H9 (cell line): Measurements from ENCODE around the gene KLHL12. TPM values are rescaled to one million over a fixed set of nuclear protein-coding genes. Genes with fewer than 3 reads are reported as not detected.

ENCODE experiments used
- DNase-seq: peaks from one replicate; pipeline ENCODE4 v3.0.0-alpha.2; 2017
- H2AFZ ChIP-seq: one replicate; pipeline ENCODE4 v1.6.1; 2013; ENCODE audit warnings: mild to moderate bottlenecking, low read length, control low read depth, moderate library complexity
- H2AK5ac ChIP-seq: 2 replicates; pipeline ENCODE4 v1.6.1; 2013; ENCODE audit warnings: low read length, control low read depth, mixed read lengths; ENCODE audit not compliant: insufficient read length
- H2BK120ac ChIP-seq: one replicate; pipeline ENCODE4 v1.6.1; 2013; ENCODE audit warnings: low read depth, mild to moderate bottlenecking, low read length, control low read depth, inconsistent platforms; ENCODE audit not compliant: poor library complexity, severe bottlenecking
- H2BK12ac ChIP-seq: 2 replicates; pipeline ENCODE4 v1.6.1; 2013; ENCODE audit warnings: low read length, control low read depth, mixed read lengths, low read depth; ENCODE audit not compliant: insufficient read length
- H2BK15ac ChIP-seq: 2 replicates; pipeline ENCODE4 v1.6.1; 2013; ENCODE audit warnings: low read depth, low read length, control low read depth
- H2BK20ac ChIP-seq: one replicate; pipeline ENCODE4 v1.6.1; 2013; ENCODE audit warnings: low read depth, mild to moderate bottlenecking, low read length, control low read depth, inconsistent platforms; ENCODE audit not compliant: poor library complexity, severe bottlenecking
- H2BK5ac ChIP-seq: 2 replicates; pipeline ENCODE4 v1.6.1; 2013; ENCODE audit warnings: low read length, control low read depth, mixed read lengths; ENCODE audit not compliant: insufficient read length
- H3K14ac ChIP-seq: 2 replicates; pipeline ENCODE4 v1.6.1; 2013; ENCODE audit warnings: low read length, control low read depth; ENCODE audit not compliant: insufficient read depth
- H3K18ac ChIP-seq: 2 replicates; pipeline ENCODE4 v1.6.1; 2013; ENCODE audit warnings: low read depth, mild to moderate bottlenecking, mixed read lengths, low read length, control low read depth; ENCODE audit not compliant: insufficient read length
- H3K23ac ChIP-seq: 2 replicates; pipeline ENCODE4 v1.6.1; 2013; ENCODE audit warnings: low read length, control low read depth, mixed read lengths, low read depth; ENCODE audit not compliant: insufficient read length
- H3K23me2 ChIP-seq: 2 replicates; pipeline ENCODE4 v1.6.1; 2013; ENCODE audit warnings: low read depth, mild to moderate bottlenecking, mixed read lengths, low read length, control low read depth; ENCODE audit not compliant: insufficient read length, poor library complexity, severe bottlenecking
- H3K27ac ChIP-seq: 2 replicates; pipeline ENCODE4 v1.5.1; 2013; ENCODE audit warnings: low read length, control low read depth, mixed read lengths, low read depth; ENCODE audit not compliant: insufficient read length
- H3K27me3 ChIP-seq: 2 replicates; pipeline ENCODE4 v1.6.1; 2013; ENCODE audit warnings: low read length, control low read depth, inconsistent platforms; ENCODE audit not compliant: insufficient read depth
- H3K4ac ChIP-seq: 2 replicates; pipeline ENCODE4 v1.6.1; 2013; ENCODE audit warnings: low read depth, mild to moderate bottlenecking, control low read depth, inconsistent platforms, low read length, moderate library complexity
- H3K4me1 ChIP-seq: 2 replicates; pipeline ENCODE4 v1.6.1; 2013; ENCODE audit warnings: low read length, control low read depth, inconsistent platforms; ENCODE audit not compliant: insufficient read depth
- H3K4me2 ChIP-seq: 2 replicates; pipeline ENCODE4 v1.6.1; 2013; ENCODE audit warnings: low read length, control low read depth, mixed read lengths; ENCODE audit not compliant: insufficient read length, insufficient read depth
- H3K56ac ChIP-seq: 2 replicates; pipeline ENCODE4 v1.6.1; 2013; ENCODE audit warnings: low read depth, mild to moderate bottlenecking, mixed read lengths, low read length, control low read depth; ENCODE audit not compliant: insufficient read length
- H3K79me1 ChIP-seq: 2 replicates; pipeline ENCODE4 v1.6.1; 2013; ENCODE audit warnings: low read depth, mild to moderate bottlenecking, moderate library complexity, low read length, control low read depth, inconsistent platforms; ENCODE audit not compliant: insufficient read depth, poor library complexity, severe bottlenecking
- H3K79me2 ChIP-seq: 2 replicates; pipeline ENCODE4 v1.6.1; 2013; ENCODE audit warnings: low read length, control low read depth, inconsistent platforms; ENCODE audit not compliant: insufficient read depth
- H3K9ac ChIP-seq: 2 replicates; pipeline ENCODE4 v1.6.1; 2013; ENCODE audit warnings: low read length, control low read depth, mixed read lengths; ENCODE audit not compliant: insufficient read length; ENCODE audit errors: extremely low read depth
- H3K9me3 ChIP-seq: one replicate; pipeline ENCODE4 v1.6.1; 2013; ENCODE audit warnings: low read depth, low read length, inconsistent platforms; ENCODE audit not compliant: control insufficient read depth
- H3T11ph ChIP-seq: one replicate; pipeline ENCODE4 v1.6.1; 2013; ENCODE audit warnings: mild to moderate bottlenecking, low read length, control low read depth, inconsistent platforms
- H4K20me1 ChIP-seq: one replicate; pipeline ENCODE4 v1.6.1; 2013; ENCODE audit not compliant: control insufficient read depth, insufficient read length, insufficient read depth
- H4K5ac ChIP-seq: 2 replicates; pipeline ENCODE4 v1.6.1; 2013; ENCODE audit warnings: low read depth, mild to moderate bottlenecking, mixed read lengths, low read length, control low read depth; ENCODE audit not compliant: insufficient read length
- H4K8ac ChIP-seq: replicated peaks from 2 replicates; pipeline ENCODE4 v1.6.1; 2013; ENCODE audit warnings: low read length, control low read depth, mixed read lengths, low read depth; ENCODE audit not compliant: insufficient read length
- H4K91ac ChIP-seq: 2 replicates; pipeline ENCODE4 v1.6.1; 2013; ENCODE audit warnings: low read depth, mild to moderate bottlenecking, moderate library complexity, mixed read lengths, low read length, control low read depth; ENCODE audit not compliant: insufficient read length
- H3K27ac Mint-ChIP-seq, 3 experiments: 2 replicates in 2 of 3; 3 replicates in 1 of 3; pipeline ENCODE4 v1.8.0; 2020 to 2021; ENCODE audit warnings: mixed read lengths in 3 of 3, mild to moderate bottlenecking in 1 of 3, moderate library complexity in 1 of 3
- H3K27me3 Mint-ChIP-seq: 2 replicates; pipeline ENCODE4 v1.8.0; 2021; ENCODE audit warnings: low read depth, mild to moderate bottlenecking, moderate library complexity, mixed read lengths
- H3K36me3 Mint-ChIP-seq, 3 experiments: 2 replicates in 2 of 3; 3 replicates in 1 of 3; pipeline ENCODE4 v1.8.0; 2020 to 2021; ENCODE audit warnings: low read depth in 3 of 3, mixed read lengths in 3 of 3; ENCODE audit not compliant: insufficient read depth in 1 of 3
- H3K4me1 Mint-ChIP-seq, 2 experiments: 2 replicates each; pipeline ENCODE4 v1.8.0; 2020; ENCODE audit warnings: mixed read lengths in 2 of 2
- H3K4me3 Mint-ChIP-seq, 2 experiments: 2 replicates in 1 of 2; 3 replicates in 1 of 2; pipeline ENCODE4 v1.8.0; 2020 to 2021; ENCODE audit warnings: mild to moderate bottlenecking in 2 of 2, mixed read lengths in 2 of 2, moderate library complexity in 1 of 2
- H3K9me3 Mint-ChIP-seq, 2 experiments: 2 replicates in 1 of 2; 3 replicates in 1 of 2; pipeline ENCODE4 v1.8.0; 2020; ENCODE audit warnings: mild to moderate bottlenecking in 2 of 2, mixed read lengths in 2 of 2, moderate library complexity in 1 of 2
- WGBS: extraction: QIAGEN DNeasy Blood & Tissue Kit; methylation state at CpG from one replicate; pipeline ENCODE4 v1.1.7; 2013; ENCODE audit warnings: missing lambda C conversion rate, low lambda C conversion rate, mixed read lengths; ENCODE audit not compliant: insufficient read length; ENCODE audit errors: extremely low coverage; 5-methylcytosine and 5-hydroxymethylcytosine counted together
- total RNA-seq: library from RNA; stranded (reverse); gene quantifications from 2 replicates; pipeline ENCODE4 v1.2.1, GENCODE V29; 2021
- TF ChIP-seq, protein P1 (sequence below): fragments of 200-600 bp; sonication (generic); conservative IDR thresholded peaks from 3 replicates; pipeline ENCODE4 v1.8.0; 2021; ENCODE audit warnings: antibody characterized with exemption, mild to moderate bottlenecking

Gene KLHL12
- total RNA-seq, 1 experiment from 2014 or later = 38.4 TPM

- H2BK20ac ChIP-seq = no peak overlapping the region
- Mint-ChIP-seq H3K4me3 (peak overlapping the region; percentile 81 to 92), H3K27me3 (no peaks in the 10 kb centered on the region), H3K27ac (peak overlapping the region in 2 of 3 experiments; percentile 0 to 95; a peak in 3 of 7 replicates), H3K4me1 (peaks cover 17 to 18% of the 10 kb centered on the region in 2 experiments), H3K36me3 (peaks cover 0 to 11% (median 2%) of the 10 kb centered on the region in 3 experiments; a peak in 4 of 7 replicates), H3K9me3 (no peaks in the 10 kb centered on the region)
- no peak overlapping the region for H2BK15ac ChIP-seq
- TF ChIP-seq, protein P1, sequence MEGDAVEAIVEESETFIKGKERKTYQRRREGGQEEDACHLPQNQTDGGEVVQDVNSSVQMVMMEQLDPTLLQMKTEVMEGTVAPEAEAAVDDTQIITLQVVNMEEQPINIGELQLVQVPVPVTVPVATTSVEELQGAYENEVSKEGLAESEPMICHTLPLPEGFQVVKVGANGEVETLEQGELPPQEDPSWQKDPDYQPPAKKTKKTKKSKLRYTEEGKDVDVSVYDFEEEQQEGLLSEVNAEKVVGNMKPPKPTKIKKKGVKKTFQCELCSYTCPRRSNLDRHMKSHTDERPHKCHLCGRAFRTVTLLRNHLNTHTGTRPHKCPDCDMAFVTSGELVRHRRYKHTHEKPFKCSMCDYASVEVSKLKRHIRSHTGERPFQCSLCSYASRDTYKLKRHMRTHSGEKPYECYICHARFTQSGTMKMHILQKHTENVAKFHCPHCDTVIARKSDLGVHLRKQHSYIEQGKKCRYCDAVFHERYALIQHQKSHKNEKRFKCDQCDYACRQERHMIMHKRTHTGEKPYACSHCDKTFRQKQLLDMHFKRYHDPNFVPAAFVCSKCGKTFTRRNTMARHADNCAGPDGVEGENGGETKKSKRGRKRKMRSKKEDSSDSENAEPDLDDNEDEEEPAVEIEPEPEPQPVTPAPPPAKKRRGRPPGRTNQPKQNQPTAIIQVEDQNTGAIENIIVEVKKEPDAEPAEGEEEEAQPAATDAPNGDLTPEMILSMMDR = no peak
- peaks cover 8% of the 10 kb centered on the region for H3K23me2 ChIP-seq
- H2BK120ac ChIP-seq = no peak overlapping the region
- peak overlapping the region; percentile 69 for H3K4me2 ChIP-seq
- H3K9ac ChIP-seq = peak overlapping the region; percentile 56
- no peak overlapping the region for H4K91ac ChIP-seq
- H3K4me1 ChIP-seq = no peaks in the 10 kb centered on the region
- no peaks in the 10 kb centered on the region for H4K20me1 ChIP-seq
- no peak overlapping the region for H2AFZ ChIP-seq
- H3K27ac ChIP-seq = no peak overlapping the region
- H2BK12ac ChIP-seq = no peak overlapping the region
- H2BK5ac ChIP-seq = no peak overlapping the region
- H3K79me2 ChIP-seq = peaks cover 8% of the 10 kb centered on the region; the same call in 1 of the 2 replicates
- no peak overlapping the region for H3K4ac ChIP-seq
- no peak overlapping the region for H4K5ac ChIP-seq
- no peaks in the 10 kb centered on the region for H3K9me3 ChIP-seq
- H4K8ac ChIP-seq = no peak overlapping the region
- H3K56ac ChIP-seq = no peak overlapping the region
- no CpG with 5 or more reads among the region's 10 CpGs for WGBS
- H3K14ac ChIP-seq = no peak overlapping the region
- H3K18ac ChIP-seq = no peak overlapping the region
- H3K79me1 ChIP-seq = peaks cover 3% of the 10 kb centered on the region
- no peak overlapping the region for H3K23ac ChIP-seq
- H3K27me3 ChIP-seq = no peaks in the 10 kb centered on the region
- no peak for DNase-seq
- H2AK5ac ChIP-seq = no peak overlapping the region
- H3T11ph ChIP-seq = no peak overlapping the region
These were observed 31.7 kb upstream of the KLHL12 start for GRCh38 chr1:202958544-202959275.
